Ectodermal cell (in vitro differentiated cells): ENCODE measurements around the gene KIRREL3.

ENCODE experiments used
- H3K27ac ChIP-seq: 2 replicates; pipeline ENCODE4 v1.7.0; 2013; ENCODE audit warnings: mild to moderate bottlenecking, low read depth, low read length; ENCODE audit not compliant: insufficient read depth, poor library complexity, severe bottlenecking
- H3K27me3 ChIP-seq: 2 replicates; pipeline ENCODE4 v1.7.0; 2013; ENCODE audit warnings: mild to moderate bottlenecking, low read length; ENCODE audit not compliant: insufficient read depth, control insufficient read depth, poor library complexity, severe bottlenecking
- H3K36me3 ChIP-seq: one replicate; pipeline ENCODE4 v1.7.0; 2013; ENCODE audit warnings: low read length; ENCODE audit not compliant: control insufficient read depth, insufficient read depth
- H3K4me1 ChIP-seq: one replicate; pipeline ENCODE4 v1.7.0; 2013; ENCODE audit warnings: low read length; ENCODE audit not compliant: control insufficient read depth, insufficient read depth
- H3K4me3 ChIP-seq: 2 replicates; pipeline ENCODE4 v1.7.0; 2013; ENCODE audit warnings: low read depth, low read length, control low read depth; ENCODE audit not compliant: insufficient read depth
- H3K9me3 ChIP-seq: 2 replicates; pipeline ENCODE4 v1.7.0; 2013; ENCODE audit warnings: mild to moderate bottlenecking, low read length, moderate library complexity; ENCODE audit not compliant: control insufficient read depth
- WGBS, 2 experiments: methylation state at CpG; one replicate each; pipeline ENCODE4 v1.1.7; 2013; ENCODE audit warnings: missing lambda C conversion rate in 2 of 2; 5-methylcytosine and 5-hydroxymethylcytosine counted together

KIRREL3 gene

DNA sequence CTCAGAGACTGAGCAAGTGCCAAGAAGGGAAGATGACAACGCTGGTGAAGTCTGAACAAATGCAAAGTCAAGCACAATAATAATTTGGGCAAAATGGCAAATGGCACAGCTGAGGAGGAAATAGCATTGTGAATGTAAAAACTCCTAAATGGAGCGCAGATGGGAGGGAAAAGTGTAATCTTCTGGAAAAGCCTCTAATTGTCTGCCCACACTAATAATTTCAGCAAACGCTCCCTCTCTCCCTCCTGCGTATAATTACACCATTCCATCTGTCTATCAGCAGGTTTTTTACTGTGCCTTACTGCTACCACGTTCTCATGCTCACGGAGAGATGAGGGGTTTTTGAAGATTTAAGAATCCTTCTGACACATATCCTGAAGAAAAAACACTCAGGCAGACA is 302.6 kb downstream of the KIRREL3 start:
- 92 to 97% methylated on average over 6 of the region's 6 CpGs for WGBS, 2 experiments
- Histone ChIP-seq H3K27me3 (no peaks in the 10 kb centered on the region), H3K9me3 (no peaks in the 10 kb centered on the region), H3K4me3 (no peak overlapping the region), H3K27ac (no peak overlapping the region), H3K4me1 (peaks cover 28% of the 10 kb centered on the region), H3K36me3 (no peaks in the 10 kb centered on the region)

DNA sequence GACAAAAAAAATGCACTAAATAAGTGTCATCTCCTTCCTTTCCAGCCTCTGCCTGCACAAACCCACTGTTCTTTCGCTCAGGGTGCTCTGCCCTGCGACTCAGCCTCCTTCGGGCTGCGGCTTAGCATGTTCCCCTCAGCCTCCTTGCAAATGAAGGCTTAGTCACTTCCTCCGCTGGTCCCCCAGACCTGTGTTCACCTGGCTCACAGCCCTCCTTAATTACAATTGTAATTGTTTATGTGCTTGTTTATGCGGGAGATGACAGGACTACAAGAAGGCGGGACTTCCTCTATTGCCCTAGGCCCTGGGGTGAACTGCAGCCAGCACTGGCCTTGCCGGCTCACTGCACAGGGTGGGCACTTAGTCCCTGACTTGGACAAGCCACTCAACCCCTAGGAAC is 303.6 kb downstream of the KIRREL3 start:
- WGBS, 2 experiments = 86% methylated on average over 8 of the region's 8 CpGs
- Histone ChIP-seq H3K36me3 (no peaks in the 10 kb centered on the region), H3K27me3 (no peaks in the 10 kb centered on the region), H3K4me3 (no peak overlapping the region), H3K9me3 (no peaks in the 10 kb centered on the region), H3K4me1 (peaks cover 18% of the 10 kb centered on the region), H3K27ac (no peak overlapping the region)

- Histone ChIP-seq H3K4me3 (no peak overlapping the region), H3K4me1 (peaks cover 1% of the 10 kb centered on the region), H3K36me3 (no peaks in the 10 kb centered on the region), H3K9me3 (no peaks in the 10 kb centered on the region), H3K27me3 (no peaks in the 10 kb centered on the region), H3K27ac (no peak overlapping the region)
- 86 to 91% methylated on average over 4 of the region's 4 CpGs for WGBS, 2 experiments
Observed at GRCh38 chr11:126695293-126695692, 305.3 kb downstream of the KIRREL3 start.

GRCh38 chr11:126694065-126694625 is 306.4 kb downstream of the KIRREL3 start:
- Histone ChIP-seq H3K4me3 (no peak overlapping the region), H3K36me3 (no peaks in the 10 kb centered on the region), H3K27me3 (no peaks in the 10 kb centered on the region), H3K9me3 (no peaks in the 10 kb centered on the region), H3K27ac (no peak overlapping the region), H3K4me1 (no peaks in the 10 kb centered on the region)
- WGBS, 2 experiments = 90 to 91% methylated on average over 11 of the region's 11 CpGs

DNA sequence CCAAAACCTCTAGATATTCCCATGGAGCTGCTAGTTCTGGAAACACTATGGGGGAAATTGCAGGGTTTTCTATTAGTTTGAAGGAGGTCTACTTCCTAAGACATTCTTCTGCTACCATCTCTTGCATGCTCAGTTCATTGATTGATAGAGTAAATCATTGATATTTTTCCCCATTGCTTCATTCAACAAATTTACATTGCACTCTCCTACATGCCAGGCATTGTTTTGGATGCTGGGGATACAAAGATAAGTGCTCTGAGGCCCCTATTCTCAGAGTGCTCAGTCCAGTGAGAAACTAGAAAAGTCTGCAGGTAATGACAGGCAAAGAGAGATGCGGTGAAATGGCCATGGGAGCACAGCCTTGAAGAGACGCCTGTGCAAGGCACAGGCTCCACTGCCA is 313.1 kb downstream of the KIRREL3 start:
- H3K4me3 ChIP-seq = no peak overlapping the region
- no peaks in the 10 kb centered on the region for H3K36me3 ChIP-seq
- H3K27ac ChIP-seq = no peak overlapping the region
- no peaks in the 10 kb centered on the region for H3K27me3 ChIP-seq
- H3K4me1 ChIP-seq = no peaks in the 10 kb centered on the region
- no peaks in the 10 kb centered on the region for H3K9me3 ChIP-seq
- 96 to 98% methylated on average over 2 of the region's 2 CpGs for WGBS, 2 experiments

GRCh38 chr11:126686938-126687337 is 313.6 kb downstream of the KIRREL3 start:
- Histone ChIP-seq H3K4me1 (no peaks in the 10 kb centered on the region), H3K27ac (no peak overlapping the region), H3K9me3 (no peaks in the 10 kb centered on the region), H3K36me3 (no peaks in the 10 kb centered on the region), H3K27me3 (no peaks in the 10 kb centered on the region), H3K4me3 (no peak overlapping the region)
- 73 to 79% methylated on average over 4 of the region's 4 CpGs for WGBS, 2 experiments

DNA sequence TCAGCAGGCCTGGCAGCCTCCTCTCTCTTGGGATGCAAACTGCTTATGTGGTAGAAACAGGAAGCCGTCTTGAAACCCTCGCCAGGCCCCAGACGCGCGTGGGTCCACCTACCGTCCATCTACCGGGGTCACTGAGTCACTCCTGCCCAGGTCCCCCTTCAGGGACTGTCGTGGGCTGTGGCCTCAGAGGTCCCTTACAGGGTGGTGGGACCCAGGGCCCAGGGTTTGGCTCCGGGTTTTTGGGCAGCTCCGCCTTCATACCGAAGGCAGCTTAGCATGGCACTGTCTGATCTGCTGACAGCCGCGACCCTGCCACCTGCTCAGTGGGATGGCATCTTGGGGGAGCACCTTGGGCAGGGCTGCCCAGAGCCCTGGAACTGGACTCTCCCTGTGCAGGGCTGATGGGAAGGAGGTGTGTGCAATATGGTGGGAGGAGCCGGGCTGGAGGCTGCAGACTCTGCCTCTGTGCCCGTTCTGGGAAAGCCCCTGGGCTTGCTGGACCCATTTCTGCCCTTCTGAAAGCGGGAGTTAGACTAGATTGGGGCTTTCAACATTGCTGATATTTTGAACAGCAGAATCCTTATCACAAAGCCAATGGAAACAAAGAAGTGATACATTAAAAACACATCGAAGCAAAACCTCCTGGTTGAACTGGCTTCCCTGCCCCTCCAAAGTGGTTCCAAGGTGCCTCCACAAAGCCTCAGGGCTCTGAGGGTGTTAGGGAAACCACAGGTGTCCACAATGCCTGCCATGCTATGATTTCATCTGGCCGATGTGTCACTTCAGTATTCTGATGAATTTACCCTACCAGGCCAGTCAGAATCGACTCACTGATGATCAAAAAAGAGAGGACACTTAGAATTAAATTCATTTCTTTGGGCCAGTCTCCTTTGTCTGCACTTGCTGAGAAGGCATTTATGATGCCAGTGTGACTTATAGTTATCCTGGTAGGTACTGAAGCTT is 316.5 kb downstream of the KIRREL3 start:
- Histone ChIP-seq H3K9me3 (no peaks in the 10 kb centered on the region), H3K36me3 (no peaks in the 10 kb centered on the region), H3K4me1 (no peaks in the 10 kb centered on the region), H3K4me3 (no peak overlapping the region), H3K27ac (no peak overlapping the region), H3K27me3 (no peaks in the 10 kb centered on the region)
- WGBS, 2 experiments = 93 to 95% methylated on average over 19 of the region's 19 CpGs

GRCh38 chr11:126682590-126682989 is 318.0 kb downstream of the KIRREL3 start:
- Histone ChIP-seq H3K27ac (no peak overlapping the region), H3K4me1 (no peaks in the 10 kb centered on the region), H3K27me3 (no peaks in the 10 kb centered on the region), H3K36me3 (no peaks in the 10 kb centered on the region), H3K4me3 (no peak overlapping the region), H3K9me3 (no peaks in the 10 kb centered on the region)
- WGBS, 2 experiments = 95 to 97% methylated on average over 6 to 8 of the region's 8 CpGs

- Histone ChIP-seq H3K4me3 (no peak overlapping the region), H3K9me3 (no peaks in the 10 kb centered on the region), H3K27ac (no peak overlapping the region), H3K36me3 (no peaks in the 10 kb centered on the region), H3K27me3 (no peaks in the 10 kb centered on the region), H3K4me1 (no peaks in the 10 kb centered on the region)
- 90 to 97% methylated on average over 3 of the region's 3 CpGs for WGBS, 2 experiments
Observed at GRCh38 chr11:126680700-126681099, 319.9 kb downstream of the KIRREL3 start.

DNA sequence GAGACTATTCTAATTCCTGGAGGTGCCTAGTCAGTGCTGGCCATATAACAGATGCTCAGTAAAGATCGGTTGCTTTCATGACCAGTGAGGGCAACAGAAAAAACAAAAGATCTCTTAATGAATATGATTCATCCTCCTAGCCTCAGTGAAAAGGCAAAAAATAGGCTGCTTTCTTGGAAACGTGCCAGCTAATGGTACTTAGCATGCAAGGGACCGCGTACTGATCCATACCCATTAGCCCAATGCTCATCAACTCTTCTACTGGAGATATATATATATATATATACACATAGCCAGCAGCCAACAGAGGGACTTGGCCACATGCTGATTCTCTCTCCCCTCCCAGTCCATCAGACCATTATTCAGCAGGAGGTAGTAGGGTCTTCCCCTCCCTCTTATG is 320.4 kb downstream of the KIRREL3 start:
- WGBS, 2 experiments = 88% methylated on average over 4 of the region's 4 CpGs

More for the DNA sequence above, 320.4 kb downstream of the KIRREL3 start:
- Histone ChIP-seq H3K4me3 (no peak overlapping the region), H3K27ac (no peak overlapping the region), H3K4me1 (no peaks in the 10 kb centered on the region), H3K36me3 (no peaks in the 10 kb centered on the region), H3K27me3 (no peaks in the 10 kb centered on the region), H3K9me3 (no peaks in the 10 kb centered on the region)
